Stimulated activated CD8-positive, alpha-beta memory T cell treated with anti-CD3 and anti-CD28 coated beads, Interleukin-4, amount 100 ng/mL, for 1 hour (primary cell): ENCODE data around the gene CDH5.

ENCODE experiments used
- DNase-seq, 2 donors: peaks; one replicate each; pipeline ENCODE4 v3.0.0-alpha.2; 2020; ENCODE audit warnings: low read depth in 2 of 2, low spot score in 1 of 2

The CDH5 gene

GRCh38 chr16:66416136-66416535 lies 49.6 kb downstream of the CDH5 start:
- DNase-seq: no peak

GRCh38 chr16:66416939-66417700 lies 50.6 kb downstream of the CDH5 start:
- DNase-seq: no peak

GRCh38 chr16:66418165-66418962 lies 51.9 kb downstream of the CDH5 start:
- no peak for DNase-seq

DNA sequence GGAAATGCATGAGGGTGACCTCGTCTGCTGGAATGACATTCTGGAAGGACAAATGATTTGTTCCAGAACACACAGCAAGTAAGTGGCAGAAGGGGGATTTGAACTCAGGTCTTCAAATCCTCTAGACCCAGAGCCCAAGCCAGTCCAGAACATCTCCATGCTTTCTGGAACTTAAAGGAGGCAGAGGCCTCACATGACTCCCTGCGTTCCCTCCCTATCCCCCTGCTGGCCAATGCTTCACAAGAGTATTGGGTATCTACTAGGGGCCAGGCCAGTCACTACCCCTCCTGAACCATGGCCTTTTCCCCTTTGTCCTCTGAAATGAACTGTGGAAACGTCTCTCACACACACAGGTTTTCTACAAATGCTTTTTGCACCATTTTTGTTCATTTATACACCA lies 53.0 kb downstream of the CDH5 start:
- DNase-seq: no peak

- no peak for DNase-seq
Observed at GRCh38 chr16:66420396-66420795, 53.9 kb downstream of the CDH5 start.

DNA sequence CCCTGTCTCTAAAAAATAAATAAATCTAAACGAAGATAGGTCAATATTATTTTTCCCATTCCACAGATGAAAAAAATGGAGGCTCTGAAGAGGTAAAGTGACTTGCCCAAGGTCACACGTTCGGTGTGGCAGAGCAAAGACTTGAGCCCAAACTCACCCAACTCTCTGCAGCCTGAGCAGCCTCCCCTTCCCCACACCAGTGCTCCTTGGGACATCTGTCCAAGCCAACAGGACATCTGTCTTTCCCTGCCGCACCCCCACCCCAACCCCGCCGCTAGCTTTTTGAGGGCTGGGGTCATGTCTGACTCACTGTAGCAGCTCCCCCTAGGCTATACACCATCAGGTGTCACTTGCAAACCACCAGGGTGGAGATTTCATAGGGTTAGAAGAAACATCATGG lies 55.4 kb downstream of the CDH5 start:
- no peak for DNase-seq

- DNase-seq: no peak
Observed at GRCh38 chr16:66422366-66422765, 55.9 kb downstream of the CDH5 start.

DNA sequence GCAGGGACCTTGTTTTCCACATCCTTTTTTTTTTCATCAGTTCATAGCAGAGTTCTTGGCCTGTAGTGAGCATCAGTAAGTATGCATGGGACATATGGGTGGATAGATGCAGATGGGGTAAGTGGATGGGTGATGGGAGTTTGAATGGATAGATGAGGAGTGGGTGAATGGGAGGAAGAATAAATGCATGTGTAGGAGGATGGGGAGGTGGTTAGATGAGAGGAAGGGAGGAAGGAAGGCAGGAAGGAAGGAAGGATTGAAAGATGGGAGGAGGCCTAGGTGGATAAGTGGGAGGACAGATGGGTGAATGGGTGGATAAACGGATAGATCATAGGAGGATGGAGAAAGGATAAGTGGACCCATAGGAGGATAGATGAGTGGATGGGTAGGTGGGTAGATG lies 56.7 kb downstream of the CDH5 start:
- no peak for DNase-seq

DNA sequence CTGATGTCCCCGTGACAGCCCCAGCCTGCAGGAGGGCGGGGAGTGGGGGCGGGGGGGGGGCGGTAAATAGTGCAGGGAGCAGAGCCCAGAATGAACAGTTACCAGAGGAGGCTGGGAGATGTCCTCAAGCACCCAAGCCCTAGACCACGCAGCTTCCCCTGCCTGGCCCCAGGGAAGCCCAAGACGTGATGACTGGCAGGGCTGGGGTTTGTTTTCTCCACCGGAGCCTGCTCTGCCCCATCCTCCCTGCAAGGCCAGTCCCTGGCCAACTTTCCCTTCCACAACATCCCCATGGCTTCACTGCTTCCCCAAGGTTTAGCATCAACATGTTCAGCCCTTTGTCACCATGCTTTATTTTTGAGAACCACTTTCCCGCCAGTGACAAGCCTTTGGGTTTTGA lies 59.2 kb downstream of the CDH5 start:
- no peak for DNase-seq

GRCh38 chr16:66426112-66427035 lies 59.9 kb downstream of the CDH5 start:
- DNase-seq: no peak

DNA sequence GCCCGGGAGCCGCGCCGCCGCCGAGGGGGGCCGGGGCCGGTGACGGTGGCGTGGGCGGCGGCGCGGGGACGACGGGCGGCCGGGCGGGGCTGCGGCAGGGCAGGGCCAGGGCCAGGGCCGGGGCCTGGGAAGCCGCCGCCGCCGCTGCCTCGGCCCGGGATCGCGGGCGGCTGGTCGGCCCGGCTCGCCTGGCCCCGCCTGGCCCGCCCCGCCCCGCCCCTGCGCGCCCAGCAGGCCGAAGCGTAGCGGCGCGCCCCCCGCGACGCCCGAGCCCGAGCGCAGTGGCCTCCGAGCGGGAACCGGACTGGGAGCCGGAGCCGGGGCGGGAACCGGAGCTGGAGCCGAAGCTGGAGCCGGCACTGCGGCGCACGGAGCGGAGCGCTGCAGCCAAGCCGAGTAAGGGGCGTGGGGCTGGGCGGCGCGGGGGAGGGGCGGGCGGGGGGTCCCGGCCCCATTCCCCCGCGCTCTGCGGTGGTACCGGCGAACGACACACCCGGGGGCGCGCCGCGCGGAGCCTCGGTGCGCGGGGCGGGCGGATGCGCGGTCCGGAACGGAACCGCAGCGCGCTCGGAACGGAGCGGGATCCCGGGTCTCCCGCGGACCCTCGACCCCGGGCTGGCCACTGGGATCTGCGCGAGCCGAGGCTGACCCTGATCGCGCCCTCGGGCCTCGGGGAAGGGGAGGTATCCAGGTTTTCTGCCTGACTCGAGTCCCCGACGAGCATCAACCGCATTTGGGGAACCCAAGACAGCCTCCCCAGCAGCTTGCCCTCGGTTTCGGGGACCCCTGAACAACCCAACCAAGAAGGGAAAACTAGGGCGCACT lies 60.8 kb downstream of the CDH5 start, which contains the start of gene BEAN1:
Gene BEAN1 (plus strand): TSS at position 260 of the 825 bp plus-strand sequence. CDS start 10,382 bp downstream, outside the sequence.
- DNase-seq: no peak

DNA sequence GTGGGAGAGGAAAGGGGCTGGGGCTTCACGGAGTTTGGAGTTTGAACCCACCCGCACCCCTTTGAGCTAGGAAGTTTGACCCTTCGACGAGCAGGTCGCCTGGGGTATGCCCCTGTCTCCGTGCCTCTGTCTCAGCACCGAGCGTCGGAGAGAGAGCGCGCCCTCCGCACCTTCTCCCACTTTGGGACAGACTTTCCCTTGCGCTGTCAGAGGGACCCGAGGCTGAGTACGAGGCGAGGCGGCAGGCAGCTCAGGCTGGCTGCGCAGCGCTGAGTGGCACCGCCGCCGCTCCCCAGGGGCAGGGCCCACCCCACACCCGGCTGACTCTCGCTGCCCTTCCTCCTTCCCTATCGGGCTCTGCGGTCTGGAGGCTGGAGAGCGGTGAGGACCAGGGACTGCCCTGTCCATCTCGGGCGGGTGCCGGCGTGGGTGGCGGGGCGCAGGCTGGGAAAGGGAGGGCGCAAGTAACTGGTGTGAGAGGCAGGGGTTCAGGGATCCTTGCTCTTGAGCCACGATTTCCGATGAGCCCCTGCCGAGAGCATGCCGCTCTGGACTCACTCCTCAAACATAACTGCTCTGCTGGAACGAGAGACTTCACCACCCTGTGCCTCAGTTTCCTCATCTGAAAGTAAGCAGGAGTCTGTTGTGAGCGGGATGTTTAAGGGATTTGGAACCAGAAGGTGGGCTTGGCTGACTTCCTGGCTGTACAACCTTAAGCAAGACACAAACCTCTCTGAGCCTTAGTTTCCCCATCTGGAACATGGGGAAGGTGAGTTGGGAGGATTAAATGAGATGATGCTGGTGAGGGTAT lies 61.6 kb downstream of the CDH5 start:
- DNase-seq: no peak

- no peak for DNase-seq
Observed at GRCh38 chr16:66428682-66429251, 62.3 kb downstream of the CDH5 start.

DNA sequence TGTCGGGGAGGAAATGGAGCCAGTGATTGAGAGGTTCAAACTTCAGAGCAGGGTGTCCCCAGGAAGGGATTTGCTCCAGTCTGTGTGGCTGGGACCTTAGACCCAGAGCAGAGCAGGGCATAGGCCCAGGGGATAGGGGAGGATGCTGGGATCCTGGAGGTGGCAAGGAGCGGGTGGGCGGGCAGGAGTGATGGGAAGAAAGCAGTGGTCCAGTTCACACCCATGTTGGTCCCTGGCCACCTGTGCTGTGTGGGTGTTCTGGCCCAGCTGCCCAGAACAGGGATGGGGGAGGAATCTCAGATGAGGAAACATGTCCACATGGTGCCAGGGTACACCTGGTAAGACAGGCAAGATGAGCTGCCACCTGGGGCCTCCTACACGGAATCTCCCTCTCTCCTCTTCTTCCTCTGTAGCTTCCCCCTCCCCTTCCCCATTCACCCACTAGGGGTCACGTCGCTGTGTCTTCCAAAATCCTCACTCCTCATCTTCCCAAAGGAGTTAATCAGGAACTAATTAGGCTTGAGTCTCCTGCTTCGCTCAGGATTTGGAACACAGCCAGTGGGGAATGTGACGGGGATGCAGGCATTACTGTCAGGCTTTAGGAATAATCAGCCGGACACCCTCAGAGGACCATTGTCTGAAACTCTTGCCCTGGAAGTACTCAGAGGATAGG lies 62.9 kb downstream of the CDH5 start:
- DNase-seq: no peak

DNA sequence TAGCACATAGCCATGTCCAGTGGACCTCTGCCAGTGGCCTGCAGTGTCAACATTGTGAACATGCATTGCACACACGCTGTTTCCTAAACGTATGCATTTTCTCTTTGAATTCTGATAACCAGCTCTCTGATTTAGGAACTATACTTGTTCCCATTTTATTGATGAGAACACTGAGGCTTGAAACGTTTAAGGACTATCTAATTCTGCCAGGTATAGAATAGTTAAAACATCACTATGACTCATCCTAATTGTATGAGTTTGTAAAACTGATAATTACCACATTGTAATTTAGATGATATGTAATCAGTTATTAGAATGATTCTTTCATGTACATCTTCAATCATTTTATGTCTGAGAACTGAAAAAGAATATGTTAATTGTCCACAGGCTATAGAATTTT lies 63.7 kb downstream of the CDH5 start:
- no peak for DNase-seq

- DNase-seq: no peak
Observed at GRCh38 chr16:66431760-66432159, 65.3 kb downstream of the CDH5 start.

GRCh38 chr16:66432429-66432828 lies 65.9 kb downstream of the CDH5 start:
- no peak for DNase-seq

GRCh38 chr16:66434619-66435430 lies 68.3 kb downstream of the CDH5 start:
- DNase-seq: no peak
